Activated CD4-positive, alpha-beta T cell treated with anti-CD3 and anti-CD28 coated beads, Interleukin-2, amount 50 U/mL, for 16 hours (primary cell): ENCODE measurements around the gene PHOX2A.

Experiments used
- DNase-seq: peaks from one replicate; pipeline ENCODE4 v3.0.0-alpha.2; 2020

PHOX2A gene

GRCh38 chr11:72233056-72233772 lies 10.8 kb downstream of the PHOX2A start:
- DNase-seq = no peak

DNA sequence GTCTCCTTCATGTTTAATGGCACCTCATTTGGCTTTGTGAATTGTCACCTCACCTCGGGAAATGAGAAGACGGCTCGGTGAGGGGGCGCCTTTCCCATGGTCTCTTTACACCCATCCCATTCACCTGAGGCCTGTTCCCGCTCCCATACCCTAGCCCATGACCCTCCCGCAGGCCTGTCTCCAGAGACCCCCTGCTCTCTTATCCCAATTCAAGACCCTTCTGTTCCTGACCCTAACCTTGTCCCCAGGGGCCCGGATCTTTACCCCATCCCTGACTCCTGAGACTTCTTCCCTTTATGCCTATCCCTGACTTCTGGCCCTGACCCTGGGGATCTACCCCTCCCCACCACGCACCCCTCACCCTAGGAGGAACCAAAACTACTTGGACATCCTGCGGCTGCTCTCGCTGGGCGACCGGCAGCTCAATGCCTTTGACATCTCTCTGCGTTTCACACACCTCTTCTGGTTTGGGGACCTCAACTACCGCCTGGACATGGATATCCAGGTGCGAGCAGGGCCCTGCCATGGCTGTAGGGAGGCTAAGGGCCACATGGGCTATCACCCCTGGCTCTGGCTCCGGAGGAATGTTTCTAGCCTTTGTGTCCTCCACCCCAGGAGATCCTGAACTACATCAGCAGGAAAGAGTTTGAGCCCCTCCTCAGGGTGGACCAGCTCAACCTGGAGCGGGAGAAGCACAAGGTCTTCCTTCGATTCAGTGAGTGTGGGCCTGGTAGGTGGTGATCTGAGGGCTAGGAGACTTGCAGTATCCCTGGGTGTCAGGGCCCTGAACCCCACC lies 11.5 kb downstream of the PHOX2A start:
- DNase-seq = no peak

GRCh38 chr11:72231396-72232259 lies 12.3 kb downstream of the PHOX2A start:
- DNase-seq = no peak

DNA sequence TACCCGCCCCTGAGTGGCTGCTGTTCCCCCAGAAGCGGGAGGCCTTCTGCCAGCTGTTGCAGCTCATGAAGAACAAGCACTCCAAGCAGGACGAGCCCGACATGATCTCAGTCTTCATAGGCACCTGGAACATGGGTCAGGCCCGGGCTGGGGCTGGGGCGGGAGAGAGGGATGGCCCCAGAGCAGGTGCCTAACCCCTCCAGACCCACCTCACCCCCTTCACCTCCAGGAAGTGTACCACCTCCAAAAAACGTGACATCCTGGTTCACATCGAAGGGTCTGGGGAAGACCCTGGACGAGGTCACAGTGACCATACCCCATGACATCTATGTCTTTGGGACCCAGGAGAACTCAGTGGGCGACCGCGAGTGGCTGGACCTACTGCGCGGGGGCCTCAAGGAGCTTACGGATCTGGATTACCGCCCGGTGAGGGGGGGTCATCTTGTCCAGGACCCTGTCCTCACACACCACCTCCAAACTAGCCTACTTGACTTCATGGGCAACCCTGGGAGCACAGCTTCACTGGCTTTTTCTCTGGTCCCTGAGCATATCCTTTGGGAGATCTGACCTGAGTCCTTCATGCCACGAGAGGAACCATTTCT lies 13.1 kb downstream of the PHOX2A start:
- DNase-seq = no peak

- DNase-seq = no peak
Measured at GRCh38 chr11:72229925-72230763, 13.8 kb downstream of the PHOX2A start.

- no peak for DNase-seq
Measured at GRCh38 chr11:72229336-72229924, 14.5 kb downstream of the PHOX2A start.

DNA sequence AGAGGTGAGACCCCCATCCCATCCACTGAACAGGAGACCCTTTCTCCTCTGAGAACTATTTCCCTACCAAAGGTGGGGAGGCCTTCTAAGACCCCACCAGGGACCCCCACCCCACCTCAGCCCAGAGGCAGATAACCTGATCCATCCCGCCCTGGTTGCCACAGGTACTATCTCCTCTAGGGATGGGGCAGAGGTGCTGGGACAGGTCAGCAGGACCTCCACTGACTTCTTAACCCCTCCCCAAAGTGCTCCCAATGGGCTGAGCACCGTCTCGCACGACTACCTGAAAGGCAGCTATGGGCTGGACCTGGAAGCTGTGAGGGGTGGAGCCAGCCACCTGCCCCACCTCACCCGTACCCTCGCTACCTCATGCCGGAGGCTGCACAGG lies 15.1 kb downstream of the PHOX2A start:
- DNase-seq = no peak

DNA sequence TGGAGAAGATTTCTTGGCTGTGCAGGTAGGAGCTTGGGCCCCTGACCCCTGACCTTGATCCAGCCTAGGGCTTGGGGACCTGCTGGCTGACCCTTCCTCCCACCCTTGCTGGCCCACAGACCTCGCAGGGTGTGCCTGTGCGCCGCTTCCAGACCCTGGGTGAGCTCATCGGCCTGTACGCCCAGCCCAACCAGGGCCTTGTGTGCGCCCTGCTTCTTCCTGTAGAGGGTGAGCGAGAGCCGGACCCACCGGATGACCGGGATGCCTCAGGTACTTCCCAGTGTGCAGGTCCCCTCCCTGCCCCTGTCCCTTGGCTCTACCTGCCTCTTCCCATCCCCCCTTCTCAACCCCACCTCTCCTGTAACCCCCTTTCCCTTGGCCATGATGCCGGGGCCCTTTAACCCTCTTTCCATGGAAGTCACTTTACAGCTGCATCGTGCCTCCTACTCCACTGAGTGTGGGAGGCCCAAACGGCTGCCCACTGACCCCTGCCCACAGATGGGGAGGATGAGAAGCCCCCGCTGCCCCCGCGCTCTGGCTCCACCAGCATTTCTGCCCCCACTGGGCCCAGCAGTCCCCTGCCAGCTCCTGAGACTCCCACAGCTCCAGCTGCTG lies 15.6 kb downstream of the PHOX2A start:
- no peak for DNase-seq

- DNase-seq = no peak
Measured at GRCh38 chr11:72227316-72228228, 16.4 kb downstream of the PHOX2A start.

- no peak for DNase-seq
Measured at GRCh38 chr11:72226701-72227100, 17.3 kb downstream of the PHOX2A start.

GRCh38 chr11:72225411-72225951 lies 18.5 kb downstream of the PHOX2A start:
- peak; percentile 57 for DNase-seq

GRCh38 chr11:72224564-72225410 lies 19.2 kb downstream of the PHOX2A start, which contains the start of gene INPPL1:
TSS of gene INPPL1 (plus strand) at chr11:72224767. CDS start at chr11:72224985, 218 bp downstream.
- peak; percentile 37 for DNase-seq

- peak; percentile 45 for DNase-seq
Measured at GRCh38 chr11:72223615-72224563, 20.1 kb downstream of the PHOX2A start.

DNA sequence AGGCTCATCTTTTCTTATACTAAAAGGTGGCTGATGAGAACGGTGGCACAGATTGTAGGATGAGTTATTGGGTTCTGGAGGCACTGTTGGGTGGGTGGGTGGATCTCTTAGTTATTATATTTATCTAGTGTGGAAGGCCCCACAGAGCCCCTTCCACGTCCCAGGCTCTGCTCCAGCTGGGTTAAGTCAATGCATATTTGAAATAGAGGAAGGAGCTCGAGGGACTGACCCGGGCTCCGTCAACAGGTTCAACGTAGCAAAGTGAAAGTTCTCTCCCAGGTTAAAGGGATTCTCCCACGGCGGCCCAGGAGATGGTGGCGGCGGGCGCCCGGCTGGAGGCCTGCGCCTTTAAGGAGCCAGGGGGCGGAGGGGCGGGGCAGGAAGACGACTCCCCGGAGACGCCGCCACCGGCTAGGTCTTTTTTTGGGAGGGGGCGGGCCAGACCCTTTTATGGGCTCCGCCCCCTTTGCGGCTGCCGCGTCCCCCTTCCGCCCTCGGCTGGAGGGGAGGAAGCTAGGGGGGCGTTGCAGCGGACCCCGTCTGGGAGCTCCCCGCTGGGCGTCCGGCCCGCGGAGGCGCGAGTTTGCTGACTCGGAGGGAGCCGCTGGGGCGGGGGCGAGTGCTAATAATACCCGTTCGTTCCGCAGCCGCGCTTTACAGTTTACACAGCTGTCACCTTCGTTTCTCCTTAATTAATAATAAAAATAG lies 20.9 kb downstream of the PHOX2A start:
- DNase-seq = peak; percentile 95

- no peak for DNase-seq
Measured at GRCh38 chr11:72222106-72222891, 21.7 kb downstream of the PHOX2A start.
